ES-I3 (cell line): ENCODE results near the gene CIB2.

Experiments used
- H3K36me3 ChIP-seq: 2 replicates; pipeline ENCODE4 v1.6.1; 2013; ENCODE audit warnings: mild to moderate bottlenecking, low read length, control low read depth, moderate library complexity; ENCODE audit not compliant: insufficient read depth
- H3K4me1 ChIP-seq: 2 replicates; pipeline ENCODE4 v1.6.1; 2013; ENCODE audit warnings: mild to moderate bottlenecking, control low read depth, low read length; ENCODE audit not compliant: insufficient read depth
- H3K9ac ChIP-seq: 2 replicates; pipeline ENCODE4 v1.6.1; 2013; ENCODE audit warnings: low read depth, mild to moderate bottlenecking, low read length, moderate library complexity
- H3K9me3 ChIP-seq: 2 replicates; pipeline ENCODE4 v1.6.1; 2013; ENCODE audit warnings: mild to moderate bottlenecking, low read length, moderate library complexity; ENCODE audit not compliant: control insufficient read depth, insufficient read depth

Gene CIB2

GRCh38 chr15:78065284-78065872 is 65.9 kb downstream of the CIB2 start:
- no peak overlapping the region for H3K9ac ChIP-seq
- H3K4me1 ChIP-seq = peaks cover 30% of the 10 kb centered on the region
- H3K9me3 ChIP-seq = no peaks in the 10 kb centered on the region
- H3K36me3 ChIP-seq = no peaks in the 10 kb centered on the region

GRCh38 chr15:78064544-78064943 is 66.7 kb downstream of the CIB2 start:
- Histone ChIP-seq H3K9me3 (no peaks in the 10 kb centered on the region), H3K4me1 (peaks cover 23% of the 10 kb centered on the region), H3K36me3 (no peaks in the 10 kb centered on the region), H3K9ac (no peak overlapping the region)

DNA sequence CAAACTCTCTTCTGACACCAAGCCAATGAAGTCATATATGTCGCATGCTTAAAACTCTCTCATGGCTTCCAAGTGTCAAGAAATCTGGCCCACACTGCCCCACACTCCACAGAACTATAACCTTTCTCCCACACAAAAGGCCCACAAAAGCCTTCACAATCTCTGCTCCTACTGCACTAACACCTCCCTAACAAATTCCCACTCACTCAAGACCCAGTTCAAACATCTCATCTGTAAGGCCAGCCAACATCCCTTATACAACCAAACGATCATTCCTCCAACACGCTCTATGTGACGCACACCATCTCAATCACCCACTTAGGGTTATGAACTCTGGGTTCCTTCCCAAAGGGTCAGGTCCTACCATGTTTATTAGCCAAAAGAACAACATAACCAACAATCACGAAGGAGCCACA is 67.3 kb downstream of the CIB2 start:
- Histone ChIP-seq H3K4me1 (peaks cover 17% of the 10 kb centered on the region), H3K9me3 (no peaks in the 10 kb centered on the region), H3K9ac (no peak overlapping the region), H3K36me3 (no peaks in the 10 kb centered on the region)

DNA sequence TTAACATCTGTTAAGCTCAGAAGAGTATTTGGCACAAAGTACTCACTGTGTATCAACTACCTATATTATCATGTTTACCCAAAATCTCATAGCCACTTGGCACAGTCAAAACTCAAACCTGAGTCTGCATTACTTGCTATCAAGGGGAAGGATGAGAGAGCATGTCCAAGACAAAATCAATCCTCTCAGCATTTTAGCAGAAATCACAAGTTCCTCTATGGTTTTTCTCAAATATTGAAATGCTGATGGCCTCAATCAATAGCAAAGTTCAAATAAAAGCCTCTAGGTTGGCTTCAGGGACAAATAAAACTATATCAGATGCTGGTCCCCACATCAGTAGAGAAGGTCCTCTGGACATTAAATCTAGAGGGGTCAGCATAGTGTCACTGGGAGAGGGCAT is 68.0 kb downstream of the CIB2 start:
- Histone ChIP-seq H3K9me3 (no peaks in the 10 kb centered on the region), H3K9ac (no peak overlapping the region), H3K4me1 (peaks cover 9% of the 10 kb centered on the region; the same call in 1 of the 2 replicates), H3K36me3 (no peaks in the 10 kb centered on the region)

DNA sequence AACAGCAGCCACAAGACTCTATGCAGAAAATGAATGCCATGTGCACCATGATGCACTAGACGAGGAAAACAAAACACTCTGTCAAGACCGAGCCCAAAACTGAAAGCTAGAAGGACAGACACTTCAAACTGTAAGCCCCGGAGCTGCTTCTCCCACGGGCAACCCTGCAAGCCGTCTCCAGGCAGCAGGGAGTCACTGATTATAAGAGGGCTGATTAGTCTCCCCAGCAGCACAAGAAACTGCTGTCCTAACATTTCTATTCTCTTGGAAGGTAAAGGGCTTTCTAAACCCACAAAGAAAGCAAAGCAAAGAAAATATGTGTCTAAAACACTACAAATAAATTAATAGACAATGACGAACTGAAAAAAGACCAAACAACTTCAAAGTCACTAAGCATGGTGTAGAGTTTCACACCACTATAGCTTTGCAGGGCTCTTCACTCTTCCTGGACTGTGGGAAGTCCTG is 69.2 kb downstream of the CIB2 start:
- Histone ChIP-seq H3K9me3 (no peaks in the 10 kb centered on the region), H3K4me1 (peaks cover 8% of the 10 kb centered on the region), H3K36me3 (no peaks in the 10 kb centered on the region), H3K9ac (no peak overlapping the region)

- Histone ChIP-seq H3K9ac (no peak overlapping the region), H3K4me1 (peaks cover 9% of the 10 kb centered on the region), H3K9me3 (no peaks in the 10 kb centered on the region)
These were observed 71.0 kb downstream of the CIB2 start for GRCh38 chr15:78060232-78060631.

DNA sequence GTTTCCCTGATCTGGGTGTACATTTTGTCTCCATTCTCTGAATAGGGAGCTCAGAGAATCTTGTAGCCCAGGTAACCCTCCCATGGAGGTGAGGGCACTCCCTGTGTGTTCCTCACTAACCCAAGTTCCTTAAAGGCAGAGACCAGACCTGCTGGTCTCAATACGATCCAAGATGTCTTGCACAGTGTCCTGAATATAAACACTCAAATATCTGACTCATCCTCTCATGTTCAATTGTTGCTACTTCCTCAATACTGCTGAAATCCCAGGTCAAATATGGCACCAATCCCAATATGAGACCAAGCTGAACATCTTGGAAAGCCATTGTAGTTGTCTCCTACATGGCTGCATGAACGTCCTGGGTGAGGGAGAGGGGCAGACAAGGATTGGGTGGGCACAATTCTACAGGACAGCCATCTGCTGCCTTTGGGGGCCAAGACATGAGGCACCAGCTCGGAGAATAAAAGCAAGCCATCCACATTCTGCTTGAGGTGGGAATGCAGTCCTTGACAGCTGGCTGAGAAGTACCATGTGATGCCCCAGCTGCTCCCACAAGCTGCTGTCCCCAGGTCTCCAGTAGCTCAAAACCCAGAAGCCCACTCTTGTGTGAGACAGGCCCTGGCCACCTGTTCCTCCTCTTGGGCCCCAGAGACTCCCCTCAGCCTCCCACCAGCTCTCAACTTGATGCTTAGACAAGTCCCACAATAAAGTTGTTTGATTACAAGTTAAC is 72.0 kb downstream of the CIB2 start:
- H3K4me1 ChIP-seq = peaks cover 9% of the 10 kb centered on the region
- H3K9ac ChIP-seq = no peak overlapping the region
- H3K9me3 ChIP-seq = no peaks in the 10 kb centered on the region
- H3K36me3 ChIP-seq = no peaks in the 10 kb centered on the region

More at GRCh38 chr15:78060232-78060631, 71.0 kb downstream of the CIB2 start:
- H3K36me3 ChIP-seq = no peaks in the 10 kb centered on the region

DNA sequence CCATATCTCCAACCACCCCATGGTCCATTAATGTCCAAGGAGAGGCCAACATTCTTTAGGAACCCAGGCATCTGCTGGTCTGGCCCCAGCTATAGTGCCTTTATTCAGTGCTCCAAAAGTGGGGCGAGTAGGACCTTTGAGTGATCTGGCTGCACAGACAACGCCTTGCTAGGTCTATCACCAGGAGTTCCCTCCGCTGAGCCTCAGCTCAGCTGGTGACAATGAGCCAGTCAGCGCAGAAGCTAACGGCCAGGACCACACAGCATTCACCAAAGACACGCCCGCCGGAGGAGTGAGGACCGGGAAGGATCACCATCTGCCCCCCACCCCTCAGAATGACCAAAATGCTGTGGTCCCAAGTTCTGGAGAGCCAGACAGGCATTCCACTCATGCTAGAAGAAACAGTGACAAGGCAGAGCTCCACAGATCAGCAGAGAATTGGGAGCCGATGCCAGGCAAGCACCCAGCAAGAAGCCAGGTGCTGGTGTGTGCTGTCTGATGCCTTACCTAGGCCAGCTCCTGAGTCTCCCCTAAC is 72.8 kb downstream of the CIB2 start:
- peaks cover 9% of the 10 kb centered on the region for H3K4me1 ChIP-seq
- H3K9ac ChIP-seq = no peak overlapping the region
- no peaks in the 10 kb centered on the region for H3K9me3 ChIP-seq
- H3K36me3 ChIP-seq = no peaks in the 10 kb centered on the region; the same call in 1 of the 2 replicates

DNA sequence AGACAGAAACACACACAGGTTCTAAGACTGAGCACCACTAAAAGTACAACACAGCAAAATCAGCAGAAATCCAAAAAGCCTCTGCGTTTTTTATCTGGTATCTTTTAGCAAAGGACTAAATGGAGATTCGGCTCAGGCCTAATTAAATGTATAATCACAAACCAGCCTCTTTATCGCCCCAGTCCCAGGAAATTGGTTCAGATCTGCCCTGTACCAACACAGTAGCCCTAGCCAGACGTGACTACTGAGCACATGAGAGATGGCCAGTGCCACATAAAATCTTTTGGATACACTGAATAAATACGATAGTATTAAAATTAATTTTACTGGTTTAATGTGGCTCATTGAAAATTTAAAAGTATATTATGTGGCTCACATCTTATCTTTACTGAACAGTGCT is 73.4 kb downstream of the CIB2 start:
- Histone ChIP-seq H3K9me3 (no peaks in the 10 kb centered on the region), H3K4me1 (peaks cover 9% of the 10 kb centered on the region), H3K9ac (no peak overlapping the region)

GRCh38 chr15:78056714-78057269 is 74.5 kb downstream of the CIB2 start:
- no peaks in the 10 kb centered on the region; the same call in 1 of the 2 replicates for H3K36me3 ChIP-seq
- H3K4me1 ChIP-seq = peaks cover 17% of the 10 kb centered on the region
- H3K9ac ChIP-seq = no peak overlapping the region
- H3K9me3 ChIP-seq = no peaks in the 10 kb centered on the region

More for the DNA sequence above, 73.4 kb downstream of the CIB2 start:
- H3K36me3 ChIP-seq = no peaks in the 10 kb centered on the region; the same call in 1 of the 2 replicates

- no peak overlapping the region for H3K9ac ChIP-seq
- H3K4me1 ChIP-seq = peaks cover 20% of the 10 kb centered on the region
- H3K36me3 ChIP-seq = no peaks in the 10 kb centered on the region; the same call in 1 of the 2 replicates
- H3K9me3 ChIP-seq = no peaks in the 10 kb centered on the region
These were observed 75.1 kb downstream of the CIB2 start for GRCh38 chr15:78055919-78056713.

DNA sequence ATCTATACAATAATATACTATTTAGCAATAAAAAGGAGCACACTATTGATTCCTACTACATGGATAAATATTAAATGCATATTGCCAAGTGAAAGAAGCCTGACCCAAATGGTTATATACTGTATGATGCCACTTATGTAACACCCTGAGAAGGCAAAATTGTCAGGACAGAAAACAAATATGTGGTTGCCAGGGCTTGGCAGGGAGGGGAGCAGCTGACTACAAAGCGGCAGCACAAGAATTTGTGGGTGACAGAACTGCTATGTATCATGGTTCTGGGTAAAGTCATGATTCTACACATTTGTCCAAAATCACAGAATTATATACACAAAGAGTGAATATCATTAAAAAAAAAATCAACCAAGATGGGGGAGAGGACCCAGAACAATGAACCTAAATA is 76.3 kb downstream of the CIB2 start:
- Histone ChIP-seq H3K4me1 (peaks cover 31% of the 10 kb centered on the region), H3K9me3 (no peaks in the 10 kb centered on the region), H3K9ac (no peak overlapping the region), H3K36me3 (no peaks in the 10 kb centered on the region; the same call in 1 of the 2 replicates)
